Measurements from ENCODE around the gene MYEOV.

MYEOV gene

DNA sequence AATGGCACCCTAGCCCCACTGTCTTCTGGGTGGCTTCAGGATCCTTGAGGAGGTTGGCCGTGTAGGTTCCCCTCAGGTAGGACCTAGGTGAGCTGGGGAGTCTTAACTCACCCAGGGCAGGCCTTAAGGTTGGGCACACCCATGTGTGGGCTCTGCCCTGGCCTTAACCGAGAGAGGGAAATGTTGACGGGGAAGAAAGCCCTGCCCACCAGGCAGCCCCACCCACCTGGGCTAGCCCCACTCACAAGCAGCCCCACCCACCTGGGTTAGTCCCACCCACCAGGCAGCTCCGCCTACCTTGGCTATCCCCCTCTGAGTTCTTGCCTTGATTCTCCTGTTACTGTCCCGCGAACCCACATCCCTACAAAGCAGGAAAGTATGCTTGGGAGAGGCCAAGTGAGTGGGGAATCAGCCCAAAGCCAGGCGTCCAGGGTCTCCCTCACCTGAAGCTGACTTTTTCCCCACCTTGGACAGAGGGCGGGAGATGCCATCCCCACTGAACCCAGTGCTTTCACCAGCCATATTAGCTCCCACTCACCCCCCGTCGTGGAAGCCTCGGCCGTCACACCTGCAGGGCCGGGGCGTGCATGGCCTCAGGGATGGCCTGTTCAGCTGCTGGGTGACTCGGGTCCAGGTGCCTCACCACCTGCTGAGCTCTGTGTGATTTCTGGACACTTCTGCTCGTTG lies at the start of gene MYEOV:
Gene MYEOV, plus strand, starts transcription at position 337 of the 687 bp plus-strand sequence. CDS start 1,200 bp downstream, outside the sequence.
- DNase-seq (ENCODE audit: low spot score), result peak; percentile 77

DNA sequence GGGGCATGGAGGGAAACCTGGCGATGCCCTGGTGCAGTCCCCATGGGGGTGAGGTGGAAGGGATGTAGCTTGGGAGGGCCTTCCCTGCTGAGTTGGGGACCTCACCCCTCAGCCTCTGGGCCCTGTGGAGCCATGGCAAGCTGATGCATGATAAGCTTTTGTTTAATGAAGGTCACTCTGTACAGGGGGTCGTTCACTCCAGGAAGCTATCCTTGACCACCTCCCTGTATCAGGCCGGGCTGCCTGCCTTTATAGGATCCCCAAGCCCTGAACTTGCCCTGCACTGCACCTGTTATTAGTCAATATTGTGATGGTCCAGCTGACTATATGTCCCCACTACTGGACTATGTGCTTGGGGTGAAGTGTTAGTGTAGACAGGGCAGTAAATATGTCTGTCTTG lies 49.7 kb upstream of the MYEOV start:
- DNase-seq (ENCODE audit: low spot score), result no peak

DNA sequence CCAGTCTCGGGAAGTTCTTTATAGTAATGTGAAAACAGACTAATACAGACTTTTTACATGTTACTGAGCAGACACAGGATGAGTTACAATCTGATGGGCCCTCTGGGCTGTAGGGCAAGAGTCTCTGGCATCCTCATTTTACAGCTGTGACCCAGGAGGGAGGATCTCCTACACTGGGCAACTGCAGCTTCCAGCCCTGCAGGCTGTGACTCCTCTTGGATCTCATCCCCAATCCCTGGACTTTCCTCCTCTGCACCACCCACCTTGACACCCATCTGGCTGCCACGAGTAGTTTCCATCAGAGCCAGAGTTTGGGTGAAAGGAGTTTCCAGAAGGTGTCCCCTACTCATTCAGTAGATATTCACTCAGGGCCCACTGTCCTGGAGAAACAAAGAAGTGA lies 48.9 kb upstream of the MYEOV start:
- DNase-seq (ENCODE audit: low spot score), result no peak

DNA sequence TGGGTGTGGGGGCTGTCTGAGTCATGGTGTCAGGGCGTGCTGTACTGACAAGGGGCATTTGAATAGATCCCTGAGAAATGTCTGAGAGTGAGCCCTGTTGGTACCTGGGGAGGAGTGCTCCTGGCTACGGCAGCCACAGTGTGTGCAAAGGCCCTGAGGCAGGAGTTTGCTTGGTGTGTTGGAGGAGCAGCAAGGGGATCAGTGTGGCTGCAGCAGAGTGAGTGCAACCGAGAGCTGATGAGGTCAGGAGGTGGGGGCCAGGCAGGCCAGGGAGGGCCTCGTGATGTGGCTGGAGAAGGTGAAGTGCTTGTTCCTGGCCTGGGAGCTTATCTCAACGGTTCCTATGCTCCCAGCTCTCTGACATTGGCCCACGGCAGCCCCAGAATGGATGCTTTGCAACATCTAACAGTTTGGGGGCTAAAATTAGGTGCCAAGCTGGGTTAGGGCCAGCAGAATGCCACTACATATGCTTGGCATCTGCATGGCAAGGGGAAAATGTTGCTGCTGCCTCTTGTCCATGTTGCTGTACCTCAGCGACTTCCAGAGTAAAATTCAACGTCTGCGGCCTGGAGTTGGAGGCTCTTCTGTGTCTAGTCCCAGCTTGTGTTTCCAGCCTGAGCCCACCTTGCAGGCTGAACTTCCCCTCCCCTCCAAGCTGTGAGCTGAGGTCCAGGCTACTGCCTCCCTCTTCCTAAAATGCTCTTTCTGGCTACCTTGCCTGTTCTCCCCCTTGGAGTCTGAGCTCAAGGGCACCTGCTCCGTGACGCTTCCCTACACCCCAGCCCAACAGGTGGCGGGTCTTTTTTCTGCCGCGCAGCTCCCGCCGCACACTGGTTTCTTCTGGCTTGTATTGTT lies 48.2 kb upstream of the MYEOV start:
- DNase-seq (ENCODE audit: low spot score), result no peak

DNA sequence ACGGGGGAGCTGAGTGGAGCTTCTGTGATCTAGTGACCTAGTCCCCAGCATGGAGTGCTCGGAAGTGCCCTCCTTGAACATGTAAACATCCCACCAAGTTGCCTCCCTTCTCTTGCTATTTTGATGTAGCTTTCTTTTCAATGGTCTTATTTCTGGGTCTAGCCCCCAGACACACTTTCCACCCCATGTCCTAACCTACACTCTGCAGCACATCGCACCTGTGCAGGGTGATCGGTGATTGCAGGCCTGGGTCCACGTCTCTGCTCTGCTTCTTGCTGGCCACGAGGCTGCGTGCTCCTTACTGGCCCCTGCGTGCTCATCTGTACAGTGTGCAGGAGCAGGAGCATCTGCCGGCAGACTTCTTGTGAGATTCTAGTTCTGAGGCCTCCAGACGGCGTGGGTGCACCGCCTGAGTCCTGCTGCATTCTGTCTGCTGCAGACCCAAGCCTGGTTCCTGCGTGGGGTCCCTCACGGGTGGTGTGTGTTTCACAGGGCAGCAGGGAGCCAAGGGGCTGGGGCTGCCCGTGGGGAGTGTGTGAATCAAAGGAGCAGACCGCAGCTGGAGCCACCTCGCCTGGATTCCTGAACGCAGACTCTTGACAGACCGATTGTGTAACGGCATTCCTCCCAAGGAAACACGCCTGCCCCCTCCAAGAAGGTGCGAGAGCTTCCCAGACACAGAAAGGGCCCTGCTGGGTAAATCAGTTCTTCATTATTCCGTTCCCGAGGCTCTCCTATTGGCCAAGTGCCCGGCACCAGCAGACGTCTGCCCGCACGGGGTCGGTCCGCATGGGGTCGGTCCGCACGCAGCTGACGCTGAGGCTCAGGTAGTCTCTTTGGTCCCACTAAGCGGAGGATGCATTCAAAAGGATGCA lies 44.4 kb upstream of the MYEOV start:
- DNase-seq (ENCODE audit: low spot score), result no peak

DNA sequence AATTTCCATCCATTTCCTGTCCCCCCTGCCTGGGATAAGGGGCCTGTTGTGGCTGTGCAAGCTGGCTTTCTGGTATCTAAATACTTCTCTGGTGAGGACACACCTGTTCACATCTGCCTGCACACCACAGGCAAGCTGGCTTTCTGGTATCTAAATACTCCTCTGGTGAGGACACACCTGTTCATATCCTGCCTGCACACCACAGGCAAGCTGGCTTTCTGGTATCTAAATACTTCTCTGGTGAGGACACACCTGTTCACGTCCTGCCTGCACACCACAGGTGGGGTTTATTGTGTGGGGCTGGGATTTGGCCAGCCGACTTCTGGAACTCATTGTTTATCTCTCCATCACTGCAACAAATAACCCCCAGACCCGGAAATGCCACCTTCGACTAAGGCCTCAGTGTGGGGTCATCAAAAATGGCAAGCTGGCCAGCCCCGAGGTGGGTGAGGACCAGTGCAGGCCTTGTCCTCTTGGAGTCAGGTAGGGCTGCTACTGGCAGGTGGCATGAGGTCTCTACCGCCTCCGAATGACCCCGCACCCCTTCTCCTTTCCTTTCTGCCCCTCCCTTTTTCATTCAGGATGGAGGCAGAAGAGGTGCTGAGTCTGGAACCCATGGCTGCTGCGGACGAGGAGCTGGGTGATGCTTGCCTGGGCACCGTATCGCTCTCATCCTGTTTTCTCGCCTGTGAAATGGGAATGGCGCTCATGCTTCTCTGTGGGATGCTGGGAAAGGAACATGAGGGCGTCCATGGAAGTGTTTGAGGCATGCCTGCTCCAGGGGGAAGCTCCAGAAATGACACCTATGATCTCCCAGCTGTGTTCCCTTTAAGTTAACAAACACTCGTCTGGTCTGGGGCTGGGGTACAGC lies 43.5 kb upstream of the MYEOV start:
- no peak for DNase-seq (ENCODE audit: low spot score)

DNA sequence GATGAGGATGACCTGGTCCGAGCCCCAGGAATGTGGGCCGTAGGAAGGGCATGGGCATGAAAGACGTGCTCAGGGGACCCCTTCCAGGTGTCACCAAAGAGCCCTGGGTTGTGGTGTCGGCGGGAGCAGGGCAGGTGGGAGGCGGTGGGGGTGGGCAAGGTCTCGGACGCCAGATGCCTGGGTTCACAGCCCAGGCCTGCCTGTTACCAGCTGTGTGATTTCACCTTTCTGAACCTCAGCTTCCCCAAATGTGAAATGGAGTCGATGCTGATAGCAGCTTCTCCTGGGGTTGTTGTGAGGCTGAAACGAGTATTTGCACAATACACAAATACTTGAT lies 42.9 kb upstream of the MYEOV start:
- no peak for DNase-seq (ENCODE audit: low spot score)

DNA sequence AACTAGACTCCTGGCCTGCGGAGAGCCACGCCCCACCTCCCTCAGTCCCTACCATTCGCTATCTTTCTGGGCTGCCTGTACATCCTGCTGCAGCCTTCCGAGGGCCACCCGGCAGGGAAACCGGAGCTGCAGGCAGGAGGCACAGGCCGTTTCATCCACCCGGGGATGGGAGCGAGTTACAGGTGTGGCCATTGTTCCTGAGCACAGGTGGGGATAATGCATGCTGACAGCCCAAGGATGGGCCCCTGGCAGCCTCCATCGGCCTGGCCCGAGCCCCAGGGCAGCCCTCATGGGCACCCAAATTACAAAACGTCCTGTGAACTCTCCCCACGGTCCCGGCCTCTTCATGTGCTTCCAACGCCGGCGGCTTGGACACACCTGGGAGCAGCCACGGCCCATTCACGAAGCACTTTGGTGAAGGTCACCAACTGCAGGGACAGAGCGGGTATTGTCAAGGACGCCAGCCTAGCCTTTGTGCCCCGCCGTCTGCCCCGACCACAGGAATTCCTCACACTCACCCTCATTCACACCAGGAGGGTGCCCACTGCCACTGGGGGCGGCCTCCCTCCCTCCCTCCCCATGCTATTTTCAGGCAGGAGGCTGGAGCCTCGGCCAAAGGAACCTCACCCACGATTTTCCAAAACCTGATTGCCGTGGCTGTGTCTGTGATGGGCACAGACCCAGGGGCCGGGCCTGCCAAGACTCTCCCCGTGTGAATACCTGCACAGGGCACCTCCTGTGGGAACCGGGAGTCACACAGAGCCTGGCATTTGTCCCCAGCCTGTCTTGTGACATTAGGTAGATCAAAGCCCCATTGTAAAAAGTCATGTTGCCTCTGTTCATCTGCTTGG lies 42.1 kb upstream of the MYEOV start:
- DNase-seq (ENCODE audit: low spot score), result no peak

DNA sequence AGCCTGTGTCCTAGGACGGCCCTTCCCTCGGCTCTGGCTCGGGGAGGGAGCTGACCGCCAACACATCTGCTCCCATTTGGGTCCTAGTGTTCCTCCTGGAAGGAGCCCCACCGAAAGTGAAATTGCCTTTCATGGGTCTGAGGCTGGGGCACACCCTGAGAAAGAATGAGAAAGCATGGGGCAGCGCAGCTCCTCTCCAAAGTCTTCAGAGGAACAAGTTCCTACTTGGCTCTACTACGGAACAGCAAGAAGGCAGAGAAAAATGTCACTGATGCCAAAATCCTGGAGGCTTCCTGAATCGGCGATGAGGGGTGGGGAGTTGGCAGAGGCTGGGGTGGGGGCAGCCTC lies 41.5 kb upstream of the MYEOV start:
- no peak for DNase-seq (ENCODE audit: low spot score)

DNA sequence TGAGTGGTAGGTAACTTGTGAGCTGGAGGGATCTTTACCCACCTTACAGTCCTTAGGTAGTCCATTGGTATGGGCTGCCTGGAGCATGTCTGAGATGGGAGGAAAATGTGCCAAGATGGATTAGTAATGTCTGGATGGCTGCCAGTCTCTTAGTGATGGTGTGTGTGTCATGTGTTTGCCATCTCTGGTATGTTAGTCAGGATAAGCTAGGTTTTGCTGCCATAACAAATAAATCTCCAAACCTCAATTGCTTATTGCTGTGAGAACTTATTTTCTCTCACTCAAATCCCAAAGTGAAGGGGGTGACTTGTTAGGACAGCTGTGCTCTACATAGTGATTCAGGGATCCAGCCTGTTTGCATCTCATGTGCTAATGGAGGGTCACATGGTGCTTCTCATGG lies 40.9 kb upstream of the MYEOV start:
- no peak for DNase-seq (ENCODE audit: low spot score)

DNA sequence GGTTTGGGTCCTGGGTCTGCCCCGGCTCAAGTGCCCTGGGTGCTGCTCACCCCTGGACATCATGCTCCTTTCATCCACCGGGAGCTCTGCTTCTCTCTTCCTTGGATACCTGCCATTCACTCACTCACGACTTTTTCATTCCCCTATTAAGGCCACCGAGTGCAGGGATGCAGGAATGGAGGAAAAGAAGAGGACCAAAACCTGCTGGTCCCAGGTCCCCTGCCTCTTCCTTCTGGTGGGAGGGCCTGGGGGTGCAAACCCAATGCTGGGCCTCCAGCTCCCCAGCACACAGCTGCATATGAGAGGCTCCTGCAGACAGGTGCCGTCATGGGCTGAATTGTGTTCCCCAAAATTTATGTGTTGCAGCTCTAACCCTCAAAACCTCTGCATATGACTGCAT lies 36.8 kb upstream of the MYEOV start:
- DNase-seq (ENCODE audit: low spot score), result no peak

DNA sequence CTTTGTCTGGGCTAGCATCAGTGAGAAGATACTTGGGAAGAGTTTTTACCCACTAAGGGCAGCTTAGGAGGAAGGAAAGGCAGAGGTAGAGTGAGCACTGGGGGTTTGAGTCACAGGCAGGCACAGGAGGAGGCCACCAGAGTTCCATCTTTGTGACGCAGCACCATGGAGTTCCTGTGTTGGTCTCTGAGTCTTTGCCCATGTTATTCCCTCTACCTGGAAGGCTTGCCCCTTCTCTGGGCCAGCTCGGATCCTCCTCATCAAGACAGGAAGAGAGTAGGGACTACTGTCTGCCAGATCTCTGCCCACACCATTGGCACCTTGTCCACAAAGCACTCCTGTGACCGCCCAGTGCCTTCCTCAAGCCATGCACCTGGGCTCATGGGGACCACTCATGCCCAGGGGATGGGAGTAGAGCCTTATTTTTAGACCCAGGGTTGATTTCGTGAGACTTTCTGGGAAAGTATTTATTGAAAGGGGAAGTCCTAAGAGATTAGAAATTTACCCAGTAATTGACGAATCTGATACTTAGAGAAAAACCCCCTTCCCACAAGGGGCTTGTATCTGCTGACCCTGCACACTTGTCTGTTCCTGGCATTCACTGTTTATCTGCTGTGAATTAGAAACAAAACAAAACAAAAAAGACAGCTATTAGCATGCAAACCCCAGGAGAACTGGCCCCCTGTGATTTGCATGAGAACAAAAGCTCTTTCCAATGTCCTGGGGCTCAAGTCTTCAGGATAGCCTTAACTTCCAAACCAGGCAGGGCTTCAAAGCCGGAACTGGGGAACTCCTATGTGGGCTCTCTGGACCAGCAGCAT lies 35.9 kb upstream of the MYEOV start:
- no peak for DNase-seq (ENCODE audit: low spot score)

DNA sequence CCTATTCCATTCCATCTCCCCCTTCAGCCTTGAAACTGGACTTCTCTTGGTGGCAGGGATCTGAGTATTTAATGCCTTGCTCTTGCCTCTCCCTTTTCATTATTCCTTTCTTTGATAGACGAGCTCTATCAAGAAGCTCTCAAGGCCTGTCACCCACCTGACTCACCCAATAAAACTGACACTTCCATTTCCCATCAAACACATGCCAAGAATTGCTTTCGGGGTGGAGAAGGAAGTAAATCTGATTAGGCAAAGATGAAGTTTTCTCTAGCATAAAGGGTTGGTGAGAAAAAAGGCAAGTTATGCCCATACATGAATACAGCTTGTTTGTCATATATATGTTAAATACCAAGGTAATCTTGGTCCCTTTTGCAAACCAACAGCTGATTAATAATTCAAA lies 34.9 kb upstream of the MYEOV start:
- no peak for DNase-seq (ENCODE audit: low spot score)

DNA sequence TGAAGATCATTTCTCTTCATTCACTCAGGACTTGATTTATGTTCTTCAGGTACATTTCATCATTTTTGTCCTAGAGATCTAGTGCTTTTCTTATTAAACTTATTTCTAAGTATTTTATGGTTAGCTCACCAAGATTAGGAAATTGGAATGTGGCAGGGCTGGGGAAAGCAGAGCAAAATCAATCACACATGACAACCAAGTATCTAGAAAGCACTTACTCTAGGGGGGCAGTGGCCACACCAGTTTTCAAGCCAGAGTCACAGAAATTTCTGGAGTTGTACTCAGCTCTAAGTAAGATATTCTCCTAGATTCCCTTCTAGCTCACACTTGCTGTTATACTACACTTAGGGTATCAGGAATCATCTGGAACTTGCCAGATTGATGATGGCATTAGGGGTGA lies 33.3 kb upstream of the MYEOV start:
- no peak for DNase-seq (ENCODE audit: low spot score)

DNA sequence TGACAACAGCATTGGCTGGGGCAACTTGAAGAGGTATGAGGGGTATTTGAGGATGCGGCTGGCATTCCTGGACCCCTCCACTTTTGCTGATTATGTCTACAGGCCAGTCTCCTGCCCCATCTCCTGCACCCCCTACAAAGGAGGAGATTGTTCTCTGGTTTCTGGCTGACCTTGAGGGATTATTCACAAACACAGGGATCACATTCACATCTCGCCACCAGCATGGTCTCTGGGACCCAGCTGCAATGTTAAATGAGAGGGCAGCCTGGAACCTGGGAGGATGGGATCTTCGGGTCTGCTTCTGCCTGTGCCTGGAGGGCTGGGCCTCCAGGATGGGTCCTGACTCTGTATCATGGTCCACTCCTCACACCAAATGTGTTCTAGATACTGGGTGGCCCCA lies 32.8 kb upstream of the MYEOV start:
- DNase-seq (ENCODE audit: low spot score), result no peak

DNA sequence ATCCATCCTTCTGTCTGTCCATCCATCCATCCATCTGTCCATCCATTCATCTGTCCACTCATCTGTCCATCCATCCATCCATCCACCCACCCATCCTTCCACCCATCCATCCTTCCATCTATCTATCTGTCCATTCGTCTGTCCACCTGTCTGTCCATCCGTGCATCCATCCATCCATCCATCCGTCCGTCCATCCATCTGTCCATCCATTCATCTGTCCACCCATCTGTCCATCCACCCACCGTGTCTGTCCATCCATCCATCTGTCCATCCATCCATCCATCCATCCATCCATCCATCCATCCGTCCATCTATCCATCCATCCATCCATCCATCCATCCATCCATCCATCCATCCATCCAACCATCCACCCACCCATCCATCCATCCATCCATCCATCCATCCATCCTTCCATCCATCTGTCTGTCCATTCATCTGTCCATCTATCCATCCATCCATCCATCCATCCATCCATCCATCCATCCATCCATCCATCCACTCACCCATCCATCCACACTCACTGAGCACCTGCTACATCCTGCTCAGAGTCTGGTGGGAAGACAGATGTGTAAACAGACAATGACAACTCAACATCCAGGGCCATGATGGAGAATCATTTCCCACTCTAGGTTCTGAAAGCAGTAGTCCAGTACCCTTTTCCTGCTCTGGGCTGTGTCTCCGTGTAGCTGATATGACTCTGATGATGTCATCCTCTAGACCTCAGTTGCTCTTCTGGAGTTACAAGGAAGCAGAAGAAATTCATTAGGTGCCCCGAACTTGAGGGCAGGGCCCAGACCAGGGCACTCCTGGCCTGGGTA lies 30.8 kb upstream of the MYEOV start:
- no peak for DNase-seq (ENCODE audit: low spot score)

DNA sequence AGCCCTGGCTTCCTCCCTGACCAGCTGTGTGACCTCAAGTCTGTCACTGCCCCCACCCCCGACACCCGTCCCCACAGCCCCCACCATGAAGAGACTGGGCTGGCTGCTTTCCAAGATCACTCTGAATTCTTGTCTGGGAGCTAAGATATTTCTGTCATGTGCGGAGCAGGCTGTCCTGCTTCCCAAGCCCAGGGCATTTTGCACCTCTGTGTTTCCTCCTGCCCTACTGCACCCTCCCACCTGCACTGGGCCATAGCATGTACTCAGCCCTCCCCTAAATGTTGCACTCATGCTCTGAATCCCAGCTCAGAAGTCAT lies 30.3 kb upstream of the MYEOV start:
- DNase-seq (ENCODE audit: low spot score), result no peak

DNA sequence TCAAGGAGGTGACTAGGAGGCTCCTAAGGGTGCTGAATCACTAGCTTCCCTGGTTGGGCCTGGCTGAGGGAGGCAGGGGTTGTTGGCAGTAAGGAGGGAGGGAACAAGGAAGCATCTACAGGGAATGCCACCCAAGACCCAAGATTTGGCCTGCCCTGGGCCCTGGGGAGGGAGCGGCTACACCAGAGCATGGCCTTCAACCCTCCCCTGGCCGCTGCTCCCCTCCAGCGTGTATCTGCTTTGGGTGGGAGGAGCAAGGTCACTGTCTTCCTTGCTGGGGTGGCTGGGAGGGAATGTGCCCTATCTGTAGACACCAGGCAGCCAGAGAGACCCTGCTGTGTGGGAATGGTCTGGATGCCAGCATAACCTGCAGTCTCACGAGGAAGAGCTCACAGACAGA lies 29.5 kb upstream of the MYEOV start:
- no peak for DNase-seq (ENCODE audit: low spot score)

DNA sequence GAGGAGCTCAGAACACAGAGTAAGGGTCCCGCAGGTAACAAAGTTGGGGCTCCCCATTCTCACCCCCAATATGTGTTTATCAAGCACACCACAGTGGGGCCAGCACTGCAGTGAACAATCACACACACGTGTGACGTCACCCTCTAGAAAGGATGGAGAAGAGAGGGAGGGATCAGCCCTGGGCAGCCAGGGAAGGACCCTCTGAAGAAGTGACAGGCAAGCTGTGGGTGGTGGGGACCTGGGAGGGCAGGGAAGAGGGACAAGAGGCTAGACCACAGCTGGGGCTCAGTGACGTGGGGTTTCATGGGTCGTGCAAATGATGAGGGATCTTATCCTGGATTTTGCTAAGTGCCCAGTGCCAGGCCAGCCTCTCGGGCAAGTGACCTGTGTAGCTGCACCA lies 28.7 kb upstream of the MYEOV start:
- DNase-seq (ENCODE audit: low spot score), result no peak
